Daoy (cell line): Measurements from ENCODE around the gene BFSP2. TPM values are rescaled to one million over a fixed set of nuclear protein-coding genes. Genes with fewer than 3 reads are reported as not detected.

Experiments used
- DNase-seq: peaks from one replicate; pipeline ENCODE4 v3.0.0-alpha.2; 2015; ENCODE audit warnings: low read depth
- total RNA-seq: library from RNA; depleted of rRNA; stranded (reverse); fragments of >200 nt; shearing (Covaris generic); gene quantifications from 2 replicates; pipeline ENCODE4 v1.2.3, GENCODE V29; 2014

Gene BFSP2
- total RNA-seq, 1 experiment from 2014 or later: not detected

DNA sequence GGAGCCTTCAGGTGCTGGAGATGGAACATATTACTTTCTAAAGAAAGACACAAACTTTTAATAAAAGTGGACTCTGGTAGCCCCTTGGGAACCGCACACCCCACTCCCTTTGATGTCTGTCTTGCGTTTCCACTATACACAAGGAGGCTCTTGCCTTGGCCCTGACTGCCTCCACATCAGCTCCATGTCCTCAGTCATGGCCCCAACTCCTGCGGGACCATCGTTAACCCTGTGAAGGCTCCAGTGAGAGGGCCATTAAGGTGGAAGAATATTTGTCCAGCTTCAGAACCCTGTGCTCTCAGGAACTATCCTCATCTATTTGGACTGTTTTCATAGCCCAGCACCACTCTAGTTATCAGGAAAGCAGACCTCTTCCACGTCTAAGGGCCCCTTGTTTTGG is 16.1 kb upstream of the BFSP2 start:
- DNase-seq: no peak

DNA sequence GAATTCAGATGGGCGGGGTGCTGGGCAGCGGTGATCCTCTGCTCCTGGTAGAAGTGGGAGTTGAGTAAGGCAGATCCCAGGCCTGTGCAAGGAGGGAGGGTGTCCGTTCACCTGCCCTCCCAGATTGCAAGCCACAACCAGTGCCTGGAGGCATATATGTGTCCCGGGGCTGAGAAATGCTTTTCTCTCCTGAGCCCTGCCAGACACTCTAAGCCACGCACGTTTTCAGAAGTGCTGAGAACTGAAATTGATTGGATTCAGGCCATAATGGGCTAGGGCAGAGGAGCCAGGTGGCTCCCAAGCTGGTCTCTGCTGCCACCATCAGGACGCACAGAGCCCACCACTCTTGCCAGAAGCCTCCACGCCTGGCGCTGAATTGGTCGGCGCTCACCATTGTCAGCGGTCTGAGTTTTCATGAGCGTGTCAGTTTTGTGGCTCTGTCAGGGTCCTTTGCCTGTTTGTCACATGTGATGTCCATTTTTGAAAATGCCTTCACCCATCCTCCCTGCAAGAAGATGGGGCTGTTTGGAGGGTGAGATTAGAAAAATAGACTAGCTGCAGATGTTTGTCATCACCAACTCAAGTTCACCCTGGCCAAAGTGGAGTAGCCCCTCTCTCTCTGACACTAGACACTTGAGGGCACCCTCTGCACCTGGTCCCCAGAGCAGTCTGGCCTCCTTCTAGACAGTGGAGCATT is 15.4 kb upstream of the BFSP2 start:
- DNase-seq: peak; percentile 72

DNA sequence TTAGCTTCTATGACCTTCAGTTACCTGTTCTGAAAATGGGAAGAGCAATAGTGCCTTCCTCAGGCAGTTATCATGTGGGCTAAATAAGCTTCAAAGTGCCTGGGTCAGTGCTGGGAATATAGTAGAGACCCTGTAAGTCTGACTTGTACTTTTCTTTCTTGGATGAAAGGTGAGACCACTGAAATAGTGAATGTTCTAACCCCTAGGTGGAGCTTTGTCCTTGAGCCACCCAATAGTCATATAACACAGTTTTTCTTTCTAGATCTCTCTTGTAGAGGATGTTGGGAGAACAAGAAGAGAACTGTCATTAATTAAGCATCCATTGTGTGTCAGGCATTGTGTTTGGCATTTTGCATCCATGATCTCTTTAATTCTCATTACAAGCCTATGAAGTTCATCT is 13.0 kb upstream of the BFSP2 start:
- no peak for DNase-seq

DNA sequence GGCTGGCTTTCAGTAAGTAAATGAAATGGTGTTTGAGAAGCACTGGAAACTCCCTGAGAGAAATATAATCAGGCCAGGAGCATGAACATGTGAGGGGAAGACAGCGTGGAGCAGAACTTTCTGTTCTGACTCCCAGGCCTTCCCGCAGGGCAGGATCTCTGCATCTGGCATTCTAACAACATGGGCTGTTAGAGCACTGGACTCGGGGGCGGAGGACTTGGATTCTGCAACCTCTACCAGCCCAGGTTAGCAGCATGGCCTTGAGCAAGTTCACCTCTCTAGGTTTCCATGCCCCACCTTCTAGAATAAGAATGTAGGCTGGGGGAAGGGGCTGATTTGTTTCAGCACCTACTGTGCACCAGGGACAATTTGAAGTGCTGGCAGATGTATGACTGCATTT is 12.5 kb upstream of the BFSP2 start:
- DNase-seq: no peak

DNA sequence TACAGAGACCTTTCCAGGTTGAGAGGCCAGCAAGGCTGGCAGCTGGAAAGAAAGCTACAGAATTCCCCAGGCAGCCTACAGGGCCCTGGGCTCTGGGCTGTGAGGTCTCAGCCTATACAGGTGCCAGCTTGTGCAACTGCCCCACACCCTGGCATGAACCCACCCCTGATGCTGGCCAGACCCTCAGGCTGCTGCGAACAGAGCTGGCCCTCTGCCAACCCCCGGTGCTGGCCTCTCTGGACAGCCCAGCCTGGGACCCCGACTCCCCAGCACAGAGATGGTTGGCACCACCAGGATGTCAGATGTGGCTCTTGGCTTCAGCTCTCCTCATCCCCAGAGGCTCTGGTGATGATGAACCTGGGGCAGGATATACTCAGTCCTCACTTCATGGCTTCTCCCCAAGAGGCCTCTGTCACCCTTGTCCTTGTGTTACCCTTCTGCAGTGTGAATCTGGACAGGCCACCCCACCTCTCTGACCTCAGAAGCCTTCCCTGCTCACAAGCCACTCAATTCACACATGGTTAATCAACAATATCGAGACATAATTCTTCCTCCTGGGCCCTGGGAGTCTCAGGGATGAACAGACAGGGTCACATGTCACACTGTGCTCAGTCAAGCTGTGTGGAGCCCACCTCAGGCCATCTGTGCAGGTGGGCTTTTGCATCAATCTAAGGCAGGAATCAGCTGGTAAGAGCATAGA is 11.0 kb upstream of the BFSP2 start:
- no peak for DNase-seq

DNA sequence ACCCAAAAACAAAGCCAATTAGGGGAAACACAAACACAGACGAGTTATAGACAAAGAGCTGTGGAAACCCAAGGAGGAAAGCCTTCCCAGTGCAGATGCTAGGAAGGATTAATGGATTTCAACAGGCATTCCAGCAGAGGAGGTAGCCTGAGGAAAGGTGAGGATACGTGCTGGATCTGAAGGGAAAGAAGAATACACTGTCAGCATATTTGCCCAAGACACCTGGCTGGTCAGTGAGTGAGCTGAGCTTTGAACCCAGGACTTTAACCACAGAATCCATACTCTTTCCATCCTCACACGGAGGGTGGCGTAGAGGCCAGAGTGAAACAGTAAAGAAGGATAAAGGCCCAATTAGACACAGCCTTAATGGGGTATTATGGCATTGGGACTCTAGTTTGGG is 9.1 kb upstream of the BFSP2 start:
- DNase-seq: no peak

DNA sequence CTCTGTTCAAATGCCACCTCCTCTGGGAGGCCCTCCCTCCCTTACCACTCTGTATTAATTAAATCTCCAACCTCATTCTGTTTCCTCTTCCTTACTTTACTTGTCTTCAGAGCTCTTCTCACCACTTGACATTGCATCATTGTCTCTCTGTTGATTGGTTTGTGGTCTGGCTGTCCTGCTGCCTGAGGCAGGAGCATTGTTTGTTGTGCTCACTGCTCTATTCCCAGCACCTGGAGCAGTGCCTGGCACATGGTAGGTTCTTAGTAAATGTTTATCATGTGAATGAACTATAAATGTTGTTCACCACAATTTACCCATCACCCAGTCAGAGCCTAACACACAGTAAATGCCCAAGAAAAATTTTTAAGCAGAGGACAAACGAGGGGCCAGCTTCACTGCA is 6.7 kb upstream of the BFSP2 start:
- no peak for DNase-seq

DNA sequence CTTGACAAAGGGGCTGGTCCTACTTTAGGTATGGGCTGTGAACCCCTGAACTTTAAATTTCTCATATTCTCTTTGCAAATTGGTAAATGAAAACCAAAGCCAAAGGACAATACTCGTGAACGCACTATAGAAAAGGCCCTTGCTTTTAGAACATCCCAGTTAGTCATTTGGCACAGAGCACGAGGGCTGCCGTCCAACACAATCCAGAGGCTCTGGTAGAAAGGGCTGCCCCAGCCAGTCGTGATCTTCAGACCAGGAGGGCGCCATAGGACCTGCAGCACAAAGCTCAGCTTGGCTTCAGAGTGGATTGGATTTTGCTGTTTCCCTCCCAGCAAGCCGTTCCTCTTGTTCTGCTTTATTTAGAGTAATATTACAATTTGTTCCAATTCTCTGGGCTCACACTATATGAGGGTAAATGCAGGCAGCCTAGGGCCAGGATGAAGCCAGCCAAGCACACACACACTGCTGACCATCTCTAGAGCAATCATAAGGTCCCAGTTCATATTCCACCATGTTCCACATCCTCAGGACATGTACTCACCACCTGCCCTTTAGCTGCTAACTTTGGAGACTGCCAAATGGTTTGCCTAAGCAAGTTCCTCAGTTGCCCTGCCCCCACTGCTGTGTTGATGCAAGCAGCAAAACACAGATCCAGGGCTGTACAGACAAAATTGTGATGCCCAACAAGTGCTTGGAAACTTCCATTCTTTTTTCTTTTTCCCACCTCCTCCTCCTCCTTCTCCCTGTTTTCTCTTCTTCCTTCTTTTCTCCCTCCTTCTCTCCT is 6.0 kb upstream of the BFSP2 start:
- no peak for DNase-seq

DNA sequence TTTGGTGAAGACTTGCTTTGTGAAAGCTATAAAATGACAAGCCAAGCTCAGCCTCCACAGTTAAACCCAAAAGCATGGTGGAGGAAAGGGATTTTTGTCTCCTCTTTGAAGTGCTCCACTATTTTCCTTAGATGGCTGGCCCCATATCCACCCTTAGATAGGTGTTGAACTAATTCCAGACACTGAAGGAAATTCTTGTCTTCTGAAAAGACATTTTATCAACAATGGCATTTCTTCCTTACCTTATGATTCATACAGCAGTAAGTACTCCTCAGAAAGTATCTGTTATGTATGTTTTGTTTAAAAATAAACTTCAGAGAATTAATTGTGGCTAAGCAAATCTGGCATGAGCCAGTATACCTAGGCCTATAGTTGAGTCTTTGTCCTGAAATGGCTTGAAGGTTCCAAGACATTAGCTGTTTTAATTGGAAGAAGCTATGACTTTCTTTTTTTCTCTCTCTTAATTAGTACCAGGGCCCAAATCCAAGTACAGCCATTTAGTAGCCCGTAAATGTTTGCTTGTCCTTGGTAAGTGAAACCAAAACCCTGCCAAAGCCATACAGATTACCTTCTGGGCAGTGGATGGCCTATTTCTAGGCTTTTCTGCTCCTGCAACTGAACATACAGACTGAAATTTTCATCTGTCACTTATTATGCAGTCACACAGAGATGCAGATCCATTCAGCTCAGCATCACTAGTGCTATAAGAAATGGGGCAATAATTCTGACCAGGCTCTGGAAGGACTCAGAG is 5.1 kb upstream of the BFSP2 start:
- DNase-seq: no peak

DNA sequence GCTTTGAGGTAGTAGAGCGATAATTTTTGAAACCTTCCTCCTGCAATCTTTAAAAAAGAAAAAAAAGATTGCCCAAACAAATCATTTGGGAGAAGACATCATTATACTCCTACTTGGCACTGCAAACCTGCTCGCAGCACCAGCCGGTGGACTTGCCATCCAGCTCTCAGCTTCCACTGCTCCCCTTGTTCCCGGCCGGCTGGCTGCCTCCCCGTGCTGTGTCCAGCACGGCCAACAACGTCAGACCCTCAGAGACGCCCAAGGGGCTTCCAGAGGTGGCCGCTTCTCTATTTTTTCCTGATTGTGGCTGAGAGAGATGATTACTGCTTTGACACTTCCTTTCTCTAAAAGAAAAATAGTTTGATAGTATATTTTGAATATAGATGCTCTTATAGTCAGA is 3.0 kb upstream of the BFSP2 start:
- DNase-seq: no peak

DNA sequence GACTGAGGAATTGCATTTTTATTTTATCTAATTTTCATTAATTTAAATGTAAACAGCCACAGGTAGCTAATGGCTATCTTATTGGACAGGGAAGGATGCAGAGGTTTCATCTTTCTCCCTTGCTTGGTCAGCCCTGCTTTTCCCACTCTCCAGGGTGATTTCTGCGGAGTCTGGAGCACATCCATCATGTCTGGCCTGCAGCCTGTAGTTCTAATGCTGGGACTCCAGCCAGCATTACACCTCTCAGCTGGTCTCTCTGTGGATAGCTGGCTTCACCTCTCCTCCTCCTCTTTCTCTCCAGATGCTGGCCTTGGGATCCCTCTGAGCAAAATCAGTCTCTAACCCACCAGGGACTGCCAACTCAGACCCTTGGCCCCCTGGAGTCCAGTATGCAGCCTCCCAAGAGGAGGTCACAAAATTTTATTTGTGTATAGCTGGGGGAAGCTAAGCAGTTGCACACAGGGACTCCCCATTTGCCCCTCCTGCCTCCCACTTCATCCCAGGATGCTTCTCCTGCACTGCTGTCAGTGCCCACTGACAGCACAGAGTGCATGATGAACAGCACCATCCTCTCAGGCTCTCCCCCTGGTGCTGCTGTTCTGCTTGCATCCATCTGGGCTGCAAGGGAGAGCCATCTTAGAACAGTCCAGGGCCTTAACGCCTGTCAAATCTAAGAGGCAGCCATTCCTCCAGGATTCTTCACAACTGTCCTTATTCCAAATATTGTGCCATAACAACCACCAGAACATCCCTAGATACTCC is 1.7 kb downstream of the BFSP2 start:
- DNase-seq: no peak

DNA sequence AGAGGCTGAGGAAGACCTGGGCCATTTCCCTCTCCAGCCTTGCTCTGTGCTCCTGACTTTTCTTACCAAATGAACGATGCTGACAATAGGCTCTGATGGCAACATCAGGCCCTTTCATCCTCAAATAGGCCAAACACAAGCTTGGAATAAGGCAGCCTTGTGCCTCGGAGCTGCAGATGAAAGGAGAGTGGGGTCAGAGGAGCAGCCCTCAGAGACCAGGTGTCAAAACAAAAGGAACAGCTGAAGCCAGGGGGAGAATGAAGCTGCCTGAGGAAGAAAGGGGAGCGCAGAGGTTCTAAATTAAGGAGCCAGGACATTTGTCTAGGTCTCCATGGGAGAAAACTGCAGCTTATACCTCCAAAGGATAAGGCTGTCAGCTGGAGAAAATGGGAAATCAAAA is 5.1 kb downstream of the BFSP2 start:
- DNase-seq: no peak

DNA sequence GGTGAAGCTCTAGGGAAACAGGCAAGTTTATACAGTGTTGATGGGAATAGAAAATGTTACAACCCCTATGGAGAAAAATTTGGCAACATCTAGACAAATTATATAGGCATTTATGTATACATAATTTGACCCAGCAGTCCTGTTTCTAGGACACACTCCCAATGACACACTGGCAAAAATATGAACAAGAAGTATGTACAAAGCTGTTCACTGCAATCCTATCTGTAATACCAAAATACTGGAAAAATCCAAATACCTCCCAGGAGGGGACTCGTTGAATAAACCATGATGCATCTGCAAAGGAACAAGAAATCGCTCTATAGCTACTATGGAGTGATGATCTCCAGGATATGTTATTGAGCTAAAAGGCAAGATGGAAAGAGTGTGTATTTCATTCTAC is 8.5 kb downstream of the BFSP2 start:
- no peak for DNase-seq

DNA sequence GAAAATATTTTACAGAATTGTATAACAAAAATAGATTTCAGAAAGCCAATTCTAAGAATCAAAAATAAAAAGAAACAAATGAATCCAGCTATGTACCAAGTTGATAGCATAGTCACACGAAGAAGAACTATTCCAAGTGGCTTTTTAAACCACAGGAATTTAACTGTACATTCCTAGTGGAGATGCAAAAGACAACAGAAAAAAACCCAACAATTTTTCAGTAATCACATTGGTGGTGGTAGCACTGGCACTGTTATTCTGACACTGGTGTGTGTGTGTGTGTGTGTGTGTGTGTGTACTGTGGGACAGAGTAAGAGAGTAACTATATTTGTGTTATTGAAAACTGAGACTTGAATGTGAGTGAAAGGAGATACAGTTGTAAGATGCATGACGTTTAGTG is 9.1 kb downstream of the BFSP2 start:
- peak; percentile 23 for DNase-seq

DNA sequence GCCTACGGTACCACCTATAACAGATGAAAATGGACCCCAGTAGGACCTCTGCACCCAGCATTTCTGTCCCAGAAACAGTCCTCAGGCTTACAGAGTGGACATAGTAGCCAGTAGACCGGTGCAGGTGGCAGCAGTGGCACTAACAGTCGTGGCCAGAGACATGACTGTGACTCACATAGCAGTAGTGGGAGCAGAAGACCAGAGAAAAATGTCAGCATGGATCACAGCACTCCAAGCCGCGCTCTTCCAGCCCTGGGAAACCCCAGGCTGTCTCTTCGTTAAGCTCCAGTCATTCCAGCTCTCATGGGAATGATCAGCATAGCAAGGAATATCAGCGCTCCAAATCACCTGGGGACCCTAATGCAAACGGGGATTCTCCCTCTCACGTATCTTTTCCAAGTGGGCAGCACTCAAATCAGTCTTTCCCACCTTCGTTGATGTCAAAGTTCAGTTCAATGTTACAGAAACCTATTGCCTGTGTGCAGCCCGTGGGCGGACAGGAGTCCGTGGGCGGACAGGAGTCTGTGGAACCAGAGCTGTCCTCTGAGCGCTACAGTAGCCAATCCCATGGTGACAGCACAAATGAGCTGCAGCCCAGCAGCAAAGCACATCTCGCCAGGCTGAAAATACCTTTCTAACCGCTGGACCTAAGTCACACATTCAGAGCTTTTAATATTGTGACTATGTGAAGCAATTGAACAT is 10.5 kb downstream of the BFSP2 start:
- DNase-seq: no peak

DNA sequence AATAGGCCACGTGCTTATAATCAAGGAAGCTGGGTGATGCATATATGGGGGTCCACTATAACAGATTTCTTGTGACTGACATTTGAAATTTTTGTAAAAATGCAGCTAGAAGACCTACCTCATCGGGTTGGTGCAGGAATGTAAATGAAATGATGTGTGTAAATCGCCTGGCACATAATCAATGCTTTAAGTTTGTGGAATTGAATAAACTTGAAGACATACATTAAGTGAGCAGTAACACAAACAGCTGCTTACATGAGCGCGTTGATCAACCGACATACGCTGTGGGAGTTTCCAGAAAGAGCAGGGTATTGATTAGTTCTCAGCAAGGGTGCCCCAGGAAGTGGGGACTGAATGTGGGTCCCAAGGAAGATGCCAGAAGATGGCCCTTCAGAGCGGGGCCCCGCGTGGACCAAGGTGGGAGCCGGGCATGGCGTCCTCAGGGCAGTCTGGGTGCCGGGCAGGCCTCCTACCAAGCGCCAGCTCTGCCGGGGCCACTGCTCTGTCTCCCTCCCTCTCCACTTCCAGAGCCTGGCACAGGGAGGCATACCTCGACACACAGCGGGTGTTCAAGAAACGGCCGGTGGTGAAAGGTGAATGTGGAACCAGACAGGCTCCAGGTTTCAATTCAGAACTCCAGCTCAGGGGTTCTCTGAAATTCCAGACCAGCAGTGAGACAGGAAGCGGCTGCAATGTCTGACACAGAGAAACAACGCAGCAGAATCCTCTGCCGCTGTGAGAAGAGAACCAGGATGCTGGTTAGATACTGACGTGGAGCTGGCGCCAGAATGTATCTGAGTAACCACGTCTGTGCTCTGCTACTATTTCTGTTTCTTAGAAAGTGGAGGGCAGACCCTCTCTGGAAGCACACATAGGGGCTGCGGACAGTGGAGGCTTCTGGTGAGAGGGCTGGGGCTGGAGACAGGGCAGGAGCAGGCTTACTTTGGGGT is 12.6 kb downstream of the BFSP2 start:
- DNase-seq: peak; percentile 40

DNA sequence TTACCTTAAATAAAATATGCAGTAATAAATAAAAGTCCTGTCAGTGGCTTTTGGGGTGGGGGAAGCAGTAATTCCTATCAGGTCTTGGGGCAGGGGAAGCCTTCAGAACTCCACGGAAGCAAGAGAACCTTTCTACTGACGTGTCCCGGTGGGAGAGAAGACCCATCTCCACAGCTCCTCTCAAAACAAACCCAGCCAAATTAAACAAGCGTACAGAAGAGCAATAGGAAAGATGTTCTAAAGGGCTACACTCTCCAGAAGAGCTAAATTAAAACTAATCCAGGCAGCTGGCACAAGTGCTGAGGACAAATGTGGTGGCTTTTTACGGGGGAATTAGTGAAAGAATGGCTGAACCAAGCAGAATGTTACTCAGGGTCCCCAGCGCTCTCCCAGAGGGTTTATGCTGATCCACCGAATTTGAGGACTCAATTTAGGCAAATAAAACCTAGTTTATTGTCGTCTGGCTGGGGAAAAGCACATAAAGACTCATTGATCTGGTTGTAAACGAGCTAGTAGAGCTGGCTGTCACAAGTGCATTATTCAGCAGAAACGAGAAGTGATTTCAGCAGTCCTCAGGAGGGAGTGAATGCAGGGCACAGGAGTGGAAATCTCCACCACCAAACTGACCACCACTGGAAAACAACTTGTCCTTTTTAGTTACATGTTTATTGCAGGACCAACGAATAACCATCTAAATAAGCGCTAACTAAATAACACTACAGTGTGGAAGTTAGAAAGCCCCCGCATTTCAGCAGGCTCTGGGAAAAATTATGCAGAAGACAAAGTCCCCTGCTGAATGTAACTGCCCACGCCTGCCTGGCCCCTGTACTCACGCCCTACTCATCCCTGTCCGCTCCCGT is 13.5 kb downstream of the BFSP2 start:
- peak; percentile 30 for DNase-seq

DNA sequence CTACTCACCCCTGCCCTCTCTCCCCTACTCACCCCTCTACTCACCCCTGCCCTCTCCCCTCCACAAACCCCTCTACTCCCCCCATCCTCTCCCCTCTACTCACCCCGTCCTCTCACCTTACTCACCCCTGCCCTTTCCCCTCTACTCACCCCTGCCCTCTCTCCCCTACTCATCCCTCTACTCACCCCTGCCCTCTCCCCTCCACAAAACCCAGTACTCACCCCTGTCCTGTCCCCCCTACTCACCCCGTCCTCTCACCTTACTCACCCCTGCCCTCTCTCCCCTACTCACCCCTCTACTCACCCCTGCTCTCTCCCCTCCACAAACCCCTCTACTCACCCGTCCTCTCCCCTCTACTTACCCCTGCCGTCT is 14.2 kb downstream of the BFSP2 start:
- no peak for DNase-seq

DNA sequence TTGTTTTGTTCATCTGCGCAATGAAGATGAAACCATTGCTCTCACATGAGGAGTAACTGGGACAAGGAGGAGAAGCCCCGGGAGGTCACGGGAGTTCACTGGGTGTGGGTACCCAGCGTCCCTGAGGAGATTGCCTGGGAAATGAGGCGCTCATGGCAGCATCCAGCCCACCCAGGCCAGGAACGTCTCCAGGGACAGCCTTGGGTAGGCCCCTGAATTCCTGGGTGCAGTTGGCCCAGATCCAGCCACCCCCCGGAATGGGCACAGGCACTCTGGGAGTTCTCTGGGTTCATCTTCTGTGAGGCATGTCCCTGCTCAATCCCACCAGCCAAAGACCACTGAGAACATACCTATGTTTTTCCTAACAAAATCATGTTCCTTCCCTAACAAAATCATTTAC is 18.5 kb downstream of the BFSP2 start:
- no peak for DNase-seq
